Mammary epithelial cell (primary cell): ENCODE data around the gene NUP153.

Experiments used
- CTCF ChIP-seq, 2 donors: IDR thresholded peaks in 1 of 2; conservative IDR thresholded peaks in 1 of 2; 2 replicates each; pipeline ENCODE4 v1.5.1; 2011 to 2012; ENCODE audit warnings: inconsistent platforms in 2 of 2, low read length in 2 of 2, mild to moderate bottlenecking in 2 of 2, control low read depth in 1 of 2, low read depth in 1 of 2; ENCODE audit not compliant: insufficient read depth in 1 of 2; ENCODE audit errors: extremely low read depth in 1 of 2
- EZH2 ChIP-seq: IDR thresholded peaks from 2 replicates; pipeline ENCODE4 v1.6.1; 2012; ENCODE audit warnings: low read length, inconsistent platforms, borderline replicate concordance

GRCh38 chr6:17621003-17621402, 85.7 kb downstream of the NUP153 start:
- TF ChIP-seq CTCF (conservative IDR thresholded peaks at IDR 0.05 in 1 of 2, IDR thresholded peaks at IDR 0.05 in 1 of 2; ENCODE audit: extremely low read depth in 1 of 2, insufficient read depth in 1 of 2, low read depth in 1 of 2, low read length in 2 of 2) (no peak), EZH2 (no peak)
